ENCODE data around the gene CACNA1G. TPM values are rescaled to one million over a fixed set of nuclear protein-coding genes. Genes with fewer than 3 reads are reported as not detected.

The CACNA1G gene
- total and polyA plus RNA-seq, 4 donors, result under 0.01 to 0.14 (median 0.01) TPM; not detected in 1

GRCh38 chr17:50558091-50558490, 2.4 kb upstream of the CACNA1G start:
- peaks cover 0 to 6% (median 2%) of the 10 kb centered on the region in 4 donors for H3K27me3 ChIP-seq (ENCODE audit: control insufficient read depth in 4 of 4, insufficient read depth in 4 of 4, low read length in 3 of 4)
- DNase-seq (ENCODE audit: low spot score), result no peak
- peaks cover 0 to 5% (median 1%) of the 10 kb centered on the region in 4 donors for H3K36me3 ChIP-seq (ENCODE audit: control insufficient read depth in 4 of 4, insufficient read depth in 3 of 4, low read depth in 1 of 4, low read length in 3 of 4)
- peaks cover 11 to 21% (median 17%) of the 10 kb centered on the region in 4 donors for H3K4me1 ChIP-seq (ENCODE audit: control insufficient read depth in 4 of 4, insufficient read depth in 4 of 4, low read length in 3 of 4)
- WGBS, result 86% methylated on average over 4 of the region's 4 CpGs
- TF ChIP-seq, protein P1, sequence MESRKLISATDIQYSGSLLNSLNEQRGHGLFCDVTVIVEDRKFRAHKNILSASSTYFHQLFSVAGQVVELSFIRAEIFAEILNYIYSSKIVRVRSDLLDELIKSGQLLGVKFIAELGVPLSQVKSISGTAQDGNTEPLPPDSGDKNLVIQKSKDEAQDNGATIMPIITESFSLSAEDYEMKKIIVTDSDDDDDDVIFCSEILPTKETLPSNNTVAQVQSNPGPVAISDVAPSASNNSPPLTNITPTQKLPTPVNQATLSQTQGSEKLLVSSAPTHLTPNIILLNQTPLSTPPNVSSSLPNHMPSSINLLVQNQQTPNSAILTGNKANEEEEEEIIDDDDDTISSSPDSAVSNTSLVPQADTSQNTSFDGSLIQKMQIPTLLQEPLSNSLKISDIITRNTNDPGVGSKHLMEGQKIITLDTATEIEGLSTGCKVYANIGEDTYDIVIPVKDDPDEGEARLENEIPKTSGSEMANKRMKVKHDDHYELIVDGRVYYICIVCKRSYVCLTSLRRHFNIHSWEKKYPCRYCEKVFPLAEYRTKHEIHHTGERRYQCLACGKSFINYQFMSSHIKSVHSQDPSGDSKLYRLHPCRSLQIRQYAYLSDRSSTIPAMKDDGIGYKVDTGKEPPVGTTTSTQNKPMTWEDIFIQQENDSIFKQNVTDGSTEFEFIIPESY (IDR thresholded peaks at IDR 0.05), result no peak
- TF ChIP-seq, protein P2, sequence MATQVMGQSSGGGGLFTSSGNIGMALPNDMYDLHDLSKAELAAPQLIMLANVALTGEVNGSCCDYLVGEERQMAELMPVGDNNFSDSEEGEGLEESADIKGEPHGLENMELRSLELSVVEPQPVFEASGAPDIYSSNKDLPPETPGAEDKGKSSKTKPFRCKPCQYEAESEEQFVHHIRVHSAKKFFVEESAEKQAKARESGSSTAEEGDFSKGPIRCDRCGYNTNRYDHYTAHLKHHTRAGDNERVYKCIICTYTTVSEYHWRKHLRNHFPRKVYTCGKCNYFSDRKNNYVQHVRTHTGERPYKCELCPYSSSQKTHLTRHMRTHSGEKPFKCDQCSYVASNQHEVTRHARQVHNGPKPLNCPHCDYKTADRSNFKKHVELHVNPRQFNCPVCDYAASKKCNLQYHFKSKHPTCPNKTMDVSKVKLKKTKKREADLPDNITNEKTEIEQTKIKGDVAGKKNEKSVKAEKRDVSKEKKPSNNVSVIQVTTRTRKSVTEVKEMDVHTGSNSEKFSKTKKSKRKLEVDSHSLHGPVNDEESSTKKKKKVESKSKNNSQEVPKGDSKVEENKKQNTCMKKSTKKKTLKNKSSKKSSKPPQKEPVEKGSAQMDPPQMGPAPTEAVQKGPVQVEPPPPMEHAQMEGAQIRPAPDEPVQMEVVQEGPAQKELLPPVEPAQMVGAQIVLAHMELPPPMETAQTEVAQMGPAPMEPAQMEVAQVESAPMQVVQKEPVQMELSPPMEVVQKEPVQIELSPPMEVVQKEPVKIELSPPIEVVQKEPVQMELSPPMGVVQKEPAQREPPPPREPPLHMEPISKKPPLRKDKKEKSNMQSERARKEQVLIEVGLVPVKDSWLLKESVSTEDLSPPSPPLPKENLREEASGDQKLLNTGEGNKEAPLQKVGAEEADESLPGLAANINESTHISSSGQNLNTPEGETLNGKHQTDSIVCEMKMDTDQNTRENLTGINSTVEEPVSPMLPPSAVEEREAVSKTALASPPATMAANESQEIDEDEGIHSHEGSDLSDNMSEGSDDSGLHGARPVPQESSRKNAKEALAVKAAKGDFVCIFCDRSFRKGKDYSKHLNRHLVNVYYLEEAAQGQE (IDR thresholded peaks at IDR 0.05), result no peak
- TF ChIP-seq RAD21 (IDR thresholded peaks at IDR 0.05) (no peak), JUND (IDR thresholded peaks at IDR 0.05) (no peak), HNF4G (IDR thresholded peaks at IDR 0.05) (no peak), GABPA (IDR thresholded peaks at IDR 0.05 in 1 of 2, conservative IDR thresholded peaks at IDR 0.05 in 1 of 2) (no peak), MAX (IDR thresholded peaks at IDR 0.05) (no peak), FOXA1 (IDR thresholded peaks at IDR 0.05) (no peak), HNF4A (conservative IDR thresholded peaks at IDR 0.05) (no peak)
- TF ChIP-seq, protein P3, sequence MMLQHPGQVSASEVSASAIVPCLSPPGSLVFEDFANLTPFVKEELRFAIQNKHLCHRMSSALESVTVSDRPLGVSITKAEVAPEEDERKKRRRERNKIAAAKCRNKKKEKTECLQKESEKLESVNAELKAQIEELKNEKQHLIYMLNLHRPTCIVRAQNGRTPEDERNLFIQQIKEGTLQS (IDR thresholded peaks at IDR 0.05), result no peak
- TF ChIP-seq, protein P4, sequence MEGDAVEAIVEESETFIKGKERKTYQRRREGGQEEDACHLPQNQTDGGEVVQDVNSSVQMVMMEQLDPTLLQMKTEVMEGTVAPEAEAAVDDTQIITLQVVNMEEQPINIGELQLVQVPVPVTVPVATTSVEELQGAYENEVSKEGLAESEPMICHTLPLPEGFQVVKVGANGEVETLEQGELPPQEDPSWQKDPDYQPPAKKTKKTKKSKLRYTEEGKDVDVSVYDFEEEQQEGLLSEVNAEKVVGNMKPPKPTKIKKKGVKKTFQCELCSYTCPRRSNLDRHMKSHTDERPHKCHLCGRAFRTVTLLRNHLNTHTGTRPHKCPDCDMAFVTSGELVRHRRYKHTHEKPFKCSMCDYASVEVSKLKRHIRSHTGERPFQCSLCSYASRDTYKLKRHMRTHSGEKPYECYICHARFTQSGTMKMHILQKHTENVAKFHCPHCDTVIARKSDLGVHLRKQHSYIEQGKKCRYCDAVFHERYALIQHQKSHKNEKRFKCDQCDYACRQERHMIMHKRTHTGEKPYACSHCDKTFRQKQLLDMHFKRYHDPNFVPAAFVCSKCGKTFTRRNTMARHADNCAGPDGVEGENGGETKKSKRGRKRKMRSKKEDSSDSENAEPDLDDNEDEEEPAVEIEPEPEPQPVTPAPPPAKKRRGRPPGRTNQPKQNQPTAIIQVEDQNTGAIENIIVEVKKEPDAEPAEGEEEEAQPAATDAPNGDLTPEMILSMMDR (IDR thresholded peaks at IDR 0.05; ENCODE audit: low read depth, low read length, missing input control), result no peak
- H3K27ac ChIP-seq (ENCODE audit: low read depth in 1 of 2, low read length in 2 of 2), result no peak overlapping the region
- no peak overlapping the region for H3K4me3 ChIP-seq (ENCODE audit: low read depth in 1 of 3, low read length in 3 of 3)
- no peak overlapping the region for H3K9ac ChIP-seq (ENCODE audit: low read depth in 1 of 2, low read length in 2 of 2)
- no peaks in the 10 kb centered on the region for H3K9me3 ChIP-seq (ENCODE audit: control insufficient read depth in 4 of 4, low read length in 3 of 4)

GRCh38 chr17:50558581-50558940, 2.0 kb upstream of the CACNA1G start:
- H3K36me3 ChIP-seq (ENCODE audit: control insufficient read depth in 4 of 4, insufficient read depth in 3 of 4, low read depth in 1 of 4, low read length in 3 of 4), result peaks cover 0 to 5% (median 1%) of the 10 kb centered on the region in 4 donors
- H3K27me3 ChIP-seq (ENCODE audit: control insufficient read depth in 4 of 4, insufficient read depth in 4 of 4, low read length in 3 of 4), result peaks cover 0 to 6% (median 2%) of the 10 kb centered on the region in 4 donors
- H3K9ac ChIP-seq (ENCODE audit: low read depth in 1 of 2, low read length in 2 of 2), result no peak overlapping the region
- no peak overlapping the region for H3K27ac ChIP-seq (ENCODE audit: low read depth in 1 of 2, low read length in 2 of 2)
- no peaks in the 10 kb centered on the region for H3K9me3 ChIP-seq (ENCODE audit: control insufficient read depth in 4 of 4, low read length in 3 of 4)
- peaks cover 11 to 21% (median 17%) of the 10 kb centered on the region in 4 donors for H3K4me1 ChIP-seq (ENCODE audit: control insufficient read depth in 4 of 4, insufficient read depth in 4 of 4, low read length in 3 of 4)
- DNase-seq (ENCODE audit: low spot score), result no peak
- WGBS, result 46% methylated on average over 18 of the region's 18 CpGs
- H3K4me3 ChIP-seq (ENCODE audit: low read depth in 1 of 3, low read length in 3 of 3), result no peak overlapping the region
- TF ChIP-seq YY1 (IDR thresholded peaks at IDR 0.05) (no peak), FOXA1 (IDR thresholded peaks at IDR 0.05) (no peak), GABPA (IDR thresholded peaks at IDR 0.05 in 1 of 2, conservative IDR thresholded peaks at IDR 0.05 in 1 of 2) (no peak), NR2F2 (IDR thresholded peaks at IDR 0.05) (no peak), HNF4A (conservative IDR thresholded peaks at IDR 0.05) (no peak), RXRA (IDR thresholded peaks at IDR 0.05) (no peak), HNF4G (IDR thresholded peaks at IDR 0.05) (no peak), JUND (IDR thresholded peaks at IDR 0.05) (no peak), MAX (IDR thresholded peaks at IDR 0.05) (no peak)
- TF ChIP-seq, protein P3 (IDR thresholded peaks at IDR 0.05), result no peak
- TF ChIP-seq, protein P1 (IDR thresholded peaks at IDR 0.05), result no peak
- TF ChIP-seq, protein P4 (IDR thresholded peaks at IDR 0.05; ENCODE audit: low read depth, low read length, missing input control), result no peak

Measured in liver (tissue), 9 donors.